A549 (cell line): ENCODE results near the gene SLC23A3.

Experiments
- CTCF ChIP-seq: fragments of >200 bp; sonication (Bioruptor Twin); formaldehyde crosslinking; IDR thresholded peaks from 3 replicates; pipeline ENCODE4 v1.5.1; 2016
- REST ChIP-seq: fragments of 200-600 bp; sonication (generic); IDR thresholded peaks from 2 replicates; pipeline ENCODE4 v1.6.1; 2016; ENCODE audit warnings: antibody characterized with exemption, mild to moderate bottlenecking, moderate library complexity
- SREBF2 ChIP-seq: fragments of 450-650 bp; IDR thresholded peaks from 2 replicates; pipeline ENCODE4 v1.6.1; 2014; ENCODE audit warnings: mild to moderate bottlenecking, moderate library complexity

GRCh38 chr2:219125225-219125885 is 44.5 kb downstream of the SLC23A3 start:
- no peak for TF ChIP-seq CTCF
- TF ChIP-seq REST = no peak
- TF ChIP-seq SREBF2 = no peak
